Heart left ventricle (tissue), 13 donors: ENCODE results near the gene TMEM266.

Experiments used
- CTCF ChIP-seq, 12 donors: fragments of 200-600 bp; sonication (generic) in 4 of 12; IDR thresholded peaks; one replicate each; pipeline versions ENCODE4 v1.5.0 to v1.8.0; 2018 to 2022; ENCODE audit warnings: antibody characterized with exemption in 12 of 12, mild to moderate bottlenecking in 5 of 12
- POLR2A ChIP-seq, 2 donors: fragments of 450-650 bp; IDR thresholded peaks; one replicate each; pipeline ENCODE4 v1.6.1; 2017; ENCODE audit warnings: antibody characterized with exemption in 2 of 2, mild to moderate bottlenecking in 2 of 2, moderate library complexity in 2 of 2
- donor health status: ischemic (EF 13 %, LVEDD 7.1; RV severe dilation, severe dysfunction).
- donor health status: DM: no; HTN: yes; CAD: no.
- donor health status: DM: no; HTN: no; CAD: no.
- donor health status: ischemic (EF 25% LVEDD 6.9; RV normal size, moderate dysfunction).
- donor health status: ischemic (EF 25% LVEDD 5.7; RV mildly dilated, moderate dysfunction).
- donor health status: ischemic (EF 35%, LVEDD 5.7; RV mildly dilated, moderate dysfunction).
- donor health status: nonischemic (EF 11% LVEDD 7.7; RV severe dilation, severe dysfunction).
- donor health status: DM: yes; HTN: yes; CAD: no.
- donor health status: PGD.
- donor health status: ischemic (EF 29% LVEDD 5.4; RV normal size, mild dysfunction).
- donor health status: nonischemic (EF 23%, LVEDD 6.1; RV moderate dilation, normal function).

DNA sequence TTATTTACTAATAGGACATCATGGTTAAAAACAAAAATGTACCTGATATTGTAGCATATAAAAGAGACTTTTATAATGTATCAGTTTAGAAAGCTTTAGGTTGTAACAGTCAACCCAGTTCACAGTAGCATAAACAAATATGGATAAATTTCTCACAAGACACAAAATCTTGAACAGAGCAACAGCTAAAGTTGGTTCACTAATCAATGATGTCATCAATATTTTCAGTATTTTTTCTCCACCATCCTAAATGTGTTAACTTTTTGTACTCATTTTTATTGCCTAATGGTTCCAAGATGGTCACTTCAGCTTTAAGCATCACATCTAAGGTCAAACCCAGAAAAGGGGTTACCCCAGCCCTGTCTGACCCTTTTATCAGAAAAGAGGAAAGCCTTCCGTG is 26.3 kb upstream of the TMEM266 start:
- TF ChIP-seq POLR2A (IDR thresholded peaks at IDR 0.05) (no peak), CTCF (IDR thresholded peaks at IDR 0.05) (no peak)
